Activated CD8-positive, alpha-beta memory T cell treated with anti-CD3 and anti-CD28 coated beads, Interleukin-2, amount 10 ng/mL, durations not matched to agents 7 days and 5 days (primary cell): ENCODE data around the gene SHC2. TPM values are rescaled to one million over a fixed set of nuclear protein-coding genes. Genes with fewer than 3 reads are reported as not detected.
"Not testable (repeated sequence)": the region's sequence is repeated elsewhere in the genome, so short reads cannot be mapped to it uniquely, and the experiment has no call there.

Source experiments
- ATAC-seq: fragments of 150-1000 bp; cut with Tn5 transposase; one replicate; pipeline ENCODE4 v1.10.0; 2021; ENCODE audit warnings: moderate library complexity
- CTCF ChIA-PET: fragments of 350-600 bp; sonication (Branson Sonifier 250); formaldehyde crosslinking; loops from one replicate; lab custom pipeline; 2021; ENCODE audit warnings: antibody characterized with exemption; lab: Charles Lee
- DNase-seq: peaks from one replicate; pipeline ENCODE4 v3.0.0-alpha.2; 2020
- H3K27ac Mint-ChIP-seq: one replicate; pipeline ENCODE4 v1.8.0; 2021; ENCODE audit warnings: mild to moderate bottlenecking, mixed read lengths
- H3K27me3 Mint-ChIP-seq: one replicate; pipeline ENCODE4 v1.8.0; 2021; ENCODE audit warnings: mixed read lengths
- H3K36me3 Mint-ChIP-seq: one replicate; pipeline ENCODE4 v1.8.0; 2021; ENCODE audit warnings: mild to moderate bottlenecking, mixed read lengths
- H3K4me1 Mint-ChIP-seq: one replicate; pipeline ENCODE4 v1.8.0; 2021; ENCODE audit warnings: mixed read lengths
- H3K4me3 Mint-ChIP-seq: one replicate; pipeline ENCODE4 v1.8.0; 2021; ENCODE audit warnings: mild to moderate bottlenecking, moderate library complexity, mixed read lengths
- H3K9me3 Mint-ChIP-seq: one replicate; pipeline ENCODE4 v1.8.0; 2022; ENCODE audit warnings: low read depth, mixed read lengths
- total RNA-seq, 2 experiments: library from RNA; stranded (reverse); gene quantifications; one replicate each; pipeline ENCODE4 v1.2.3, GENCODE V29; 2021

The SHC2 gene
- total RNA-seq, 2 experiments from 2014 or later: not detected

DNA sequence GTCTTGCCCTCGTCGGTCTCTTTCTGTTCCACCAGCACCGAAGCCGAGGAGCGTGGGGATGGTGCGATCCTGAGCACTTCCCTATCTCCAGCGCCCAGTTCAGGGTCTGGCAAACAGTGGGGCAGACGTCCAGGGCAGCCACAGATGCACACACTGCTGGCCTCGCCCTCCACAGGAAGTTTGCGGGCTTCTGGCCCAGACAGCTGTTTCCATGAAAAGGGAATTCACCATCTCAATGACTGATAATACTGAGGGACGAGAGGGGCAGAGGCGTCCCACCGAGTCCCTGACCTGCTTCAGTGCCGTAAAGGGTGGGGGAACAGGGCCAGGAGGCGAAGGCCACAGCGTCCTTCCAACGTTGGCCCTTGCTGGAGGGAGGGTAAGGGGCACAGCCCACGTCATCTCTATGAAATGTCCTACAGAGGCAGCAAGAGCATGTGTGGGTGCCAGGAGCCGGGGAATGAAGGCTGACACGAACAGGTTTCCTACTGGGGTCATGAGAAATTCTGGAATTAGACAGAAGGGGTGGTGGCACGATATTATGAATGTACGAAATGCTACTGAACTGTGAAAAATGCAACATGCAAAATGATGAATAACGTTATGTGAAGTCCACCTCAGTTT is 19.5 kb downstream of the SHC2 start:
- ATAC-seq (no peak), DNase-seq (no peak)
- Mint-ChIP-seq H3K9me3 (no peaks in the 10 kb centered on the region), H3K36me3 (no peaks in the 10 kb centered on the region), H3K4me3 (no peak overlapping the region), H3K4me1 (no peaks in the 10 kb centered on the region), H3K27ac (no peak overlapping the region), H3K27me3 (no peaks in the 10 kb centered on the region)
- CTCF ChIA-PET: no interaction called here

DNA sequence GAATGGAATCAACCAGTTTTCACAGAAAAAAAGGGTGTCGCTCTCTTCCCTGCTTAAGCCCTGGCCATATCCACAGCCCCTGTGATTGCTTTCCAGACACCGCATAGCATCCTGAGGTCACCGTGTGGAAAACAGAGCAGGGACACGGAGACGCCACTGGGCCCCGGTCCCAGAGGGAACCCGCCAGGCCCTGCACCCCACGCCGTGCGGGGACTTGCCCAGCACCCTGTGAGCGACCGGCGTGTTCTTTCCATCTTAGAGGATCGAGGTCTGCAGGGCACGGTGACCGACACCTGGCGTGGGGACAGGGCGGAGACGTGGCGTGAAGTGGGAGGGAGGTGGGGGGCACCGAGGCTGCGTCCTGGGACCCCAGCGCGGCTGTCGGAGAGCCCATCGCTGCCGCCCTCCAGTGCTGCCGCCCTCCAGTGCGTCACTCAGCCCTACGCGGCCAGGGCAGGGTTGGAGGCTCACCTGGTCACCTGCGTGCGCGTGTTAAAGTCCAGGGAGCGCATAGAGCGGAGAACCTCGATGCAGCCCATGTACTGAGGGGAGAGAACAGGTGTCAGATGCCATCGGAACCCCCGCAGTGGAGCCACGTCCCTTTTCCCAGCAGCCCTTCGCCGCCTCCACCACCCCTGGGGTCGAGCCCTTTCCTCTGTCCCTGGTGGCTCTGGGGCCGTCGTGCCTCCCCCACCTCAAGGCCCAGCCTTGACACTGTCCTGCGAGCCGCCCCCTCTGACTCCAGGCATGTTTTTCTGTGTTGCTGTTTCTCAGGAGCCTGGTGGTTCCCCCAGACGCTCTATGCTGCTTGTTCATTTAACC is 20.2 kb downstream of the SHC2 start:
- Mint-ChIP-seq H3K27me3 (no peaks in the 10 kb centered on the region), H3K9me3 (no peaks in the 10 kb centered on the region), H3K36me3 (no peaks in the 10 kb centered on the region), H3K4me1 (no peaks in the 10 kb centered on the region), H3K27ac (no peak overlapping the region), H3K4me3 (no peak overlapping the region)
- CTCF ChIA-PET: no interaction called here
- ATAC-seq (no peak), DNase-seq (no peak)

DNA sequence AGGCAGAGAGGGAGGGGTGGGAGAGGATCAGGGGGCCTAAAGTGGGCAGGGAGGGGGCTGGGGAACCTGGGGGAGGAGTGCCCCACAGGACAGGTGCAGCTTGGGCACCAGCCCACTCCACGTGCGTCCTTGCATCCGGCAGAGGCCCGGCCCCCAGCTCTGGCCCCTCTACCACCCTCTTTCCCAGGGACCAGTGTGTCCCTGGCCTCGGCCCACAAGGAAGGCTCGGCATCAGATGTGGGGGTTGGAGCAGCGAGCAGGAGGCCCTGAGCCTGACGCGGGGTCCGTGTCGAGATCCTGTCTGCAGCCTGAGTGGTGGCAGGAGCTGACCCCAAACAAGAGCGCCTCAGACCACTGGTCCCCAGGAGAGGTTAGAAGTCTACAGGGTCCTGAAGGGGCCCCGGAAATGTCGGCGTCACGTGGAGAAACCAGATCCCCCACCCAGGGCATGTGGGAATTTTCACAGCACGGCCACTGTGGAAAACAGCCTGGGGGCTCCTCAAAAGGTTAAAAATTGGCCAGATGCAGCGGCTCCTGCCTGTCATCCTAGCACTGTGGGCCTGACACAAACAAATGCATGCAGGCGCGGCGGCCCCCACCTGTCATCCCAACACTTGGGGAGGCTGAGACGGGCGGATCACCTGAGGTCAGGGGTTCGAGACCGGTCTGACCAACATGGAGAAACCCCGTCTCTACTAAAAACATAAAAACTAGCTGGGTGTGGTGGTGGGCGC is 21.5 kb downstream of the SHC2 start:
- no peaks in the 10 kb centered on the region for H3K9me3 Mint-ChIP-seq
- no peaks in the 10 kb centered on the region for H3K27me3 Mint-ChIP-seq
- H3K4me3 Mint-ChIP-seq: no peak overlapping the region
- ATAC-seq (no peak), DNase-seq (no peak)
- CTCF ChIA-PET: no interaction called here
- no peak overlapping the region for H3K27ac Mint-ChIP-seq
- H3K36me3 Mint-ChIP-seq: no peaks in the 10 kb centered on the region
- H3K4me1 Mint-ChIP-seq: no peaks in the 10 kb centered on the region

DNA sequence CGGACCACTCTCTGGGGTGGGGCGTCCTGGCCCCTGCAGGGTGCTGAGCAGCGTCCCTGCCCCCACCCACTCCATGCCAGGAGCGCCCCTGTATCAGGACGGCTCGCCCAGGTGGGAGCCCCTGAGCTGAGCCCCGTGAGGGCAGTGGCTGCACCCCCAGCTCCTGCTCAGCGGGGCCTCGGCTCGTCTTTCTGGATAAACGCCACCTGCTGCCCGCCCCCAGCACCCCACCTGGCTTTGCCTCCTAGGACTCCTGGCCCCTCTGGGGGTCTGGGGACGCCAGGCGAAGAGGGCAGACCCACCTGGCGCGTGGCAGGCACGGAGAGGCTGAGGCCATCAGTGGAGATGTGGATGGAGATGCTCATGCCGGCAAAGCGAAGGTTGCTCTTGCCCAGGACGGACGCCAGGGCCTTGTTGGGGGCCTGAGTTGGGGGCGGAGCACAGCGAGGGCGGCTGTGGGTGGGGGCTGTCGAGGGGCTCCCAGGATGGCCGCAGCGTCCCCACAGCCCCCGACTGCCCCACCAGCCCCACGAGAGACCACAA is 22.3 kb downstream of the SHC2 start:
- ATAC-seq: no peak
- Mint-ChIP-seq H3K27me3 (no peaks in the 10 kb centered on the region), H3K4me3 (no peak overlapping the region), H3K4me1 (no peaks in the 10 kb centered on the region), H3K36me3 (no peaks in the 10 kb centered on the region), H3K9me3 (no peaks in the 10 kb centered on the region), H3K27ac (no peak overlapping the region)
- no peak for DNase-seq
- CTCF ChIA-PET: no interaction called here

DNA sequence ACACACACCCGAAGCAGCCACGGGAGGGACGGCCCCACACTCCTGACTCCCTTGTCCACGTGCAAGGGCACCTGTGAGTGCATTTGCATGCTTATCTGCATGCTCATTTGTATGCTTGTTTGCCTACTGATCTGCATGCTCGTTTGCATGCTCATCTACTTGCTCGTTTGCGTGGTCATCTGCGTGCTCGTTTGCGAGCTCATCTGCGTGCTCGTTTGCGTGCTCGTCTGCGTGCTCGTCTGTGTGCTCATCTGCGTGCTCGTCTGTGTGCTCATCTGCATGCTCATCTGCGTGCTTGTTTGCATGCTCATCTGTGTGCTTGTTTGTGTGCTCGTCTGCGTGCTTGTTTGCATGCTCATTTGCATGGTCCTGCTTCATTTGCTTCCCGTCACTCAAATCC is 23.8 kb downstream of the SHC2 start:
- no peak for ATAC-seq
- DNase-seq: no peak
- Mint-ChIP-seq H3K4me3 (no peak overlapping the region), H3K27ac (no peak overlapping the region), H3K4me1 (no peaks in the 10 kb centered on the region), H3K9me3 (no peaks in the 10 kb centered on the region), H3K36me3 (no peaks in the 10 kb centered on the region), H3K27me3 (no peaks in the 10 kb centered on the region)
- CTCF ChIA-PET: no interaction called here

DNA sequence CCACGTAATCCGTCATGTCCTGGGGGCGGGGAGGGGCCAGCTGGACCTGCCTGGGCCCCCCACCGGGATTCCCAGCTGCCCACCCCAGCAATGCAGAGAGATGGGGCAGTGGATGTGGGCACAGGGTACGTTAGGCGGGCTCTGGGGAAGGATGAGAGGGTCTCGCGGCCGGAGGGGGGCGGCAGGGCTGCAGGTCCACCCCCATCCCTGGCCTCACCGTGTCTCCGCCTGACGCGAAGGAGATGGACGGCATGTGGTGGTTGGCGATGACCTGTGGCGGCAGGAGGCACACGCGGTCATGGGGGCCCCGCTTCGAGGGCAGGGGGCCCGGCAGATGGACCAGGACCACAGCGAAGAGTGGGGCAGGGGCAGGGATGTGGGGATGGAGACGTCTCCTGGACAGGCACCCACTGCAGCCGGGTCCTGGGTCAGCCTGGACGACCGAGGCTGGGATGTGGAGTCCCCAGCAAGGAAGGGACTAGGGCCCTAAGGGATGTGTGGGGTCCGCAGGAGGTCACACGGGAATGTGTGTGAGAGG is 24.4 kb downstream of the SHC2 start:
- H3K36me3 Mint-ChIP-seq: no peaks in the 10 kb centered on the region
- ATAC-seq: no peak
- CTCF ChIA-PET: no interaction called here

DNA sequence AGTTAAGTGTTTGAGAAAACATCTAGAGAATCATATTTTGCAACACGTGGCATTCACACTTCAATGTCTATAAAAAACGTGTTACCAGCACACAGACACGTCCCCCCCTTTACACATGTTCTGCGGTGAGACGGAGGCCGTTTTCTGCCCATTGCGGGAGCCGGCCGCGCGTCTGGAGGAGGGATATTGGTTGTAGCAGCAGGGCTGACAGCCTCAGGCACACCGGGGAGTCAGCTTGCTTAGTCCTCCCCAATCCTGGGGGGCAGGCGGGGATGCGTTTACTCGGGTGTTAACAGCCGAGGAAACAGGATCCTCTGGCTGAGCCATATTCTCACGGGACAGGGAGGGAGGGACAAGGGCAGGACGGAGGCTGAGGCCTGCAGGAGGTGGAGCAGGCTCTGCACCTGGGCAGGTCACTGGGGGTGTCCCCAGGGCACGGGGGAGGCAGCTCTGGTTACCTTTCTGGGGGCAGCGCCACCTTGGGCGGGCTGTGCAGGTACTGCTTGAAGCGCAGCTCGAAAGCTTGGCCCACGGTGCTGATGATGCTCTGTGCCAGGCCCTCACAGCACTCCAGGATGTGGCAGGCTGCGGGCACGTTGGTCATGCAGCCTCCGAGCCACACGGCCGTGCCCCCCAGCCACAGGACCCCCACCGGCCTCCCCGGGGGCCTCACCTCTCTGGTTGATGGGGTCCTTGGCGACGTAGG is 25.0 kb downstream of the SHC2 start:
- CTCF ChIA-PET: no interaction called here
- Mint-ChIP-seq H3K27ac (no peak overlapping the region), H3K4me1 (no peaks in the 10 kb centered on the region), H3K4me3 (no peak overlapping the region), H3K36me3 (no peaks in the 10 kb centered on the region), H3K27me3 (no peaks in the 10 kb centered on the region), H3K9me3 (peaks cover 3% of the 10 kb centered on the region)
- DNase-seq (no peak), ATAC-seq (no peak)

More for the DNA sequence above, 24.4 kb downstream of the SHC2 start:
- Mint-ChIP-seq H3K4me1 (no peaks in the 10 kb centered on the region), H3K9me3 (no peaks in the 10 kb centered on the region), H3K27me3 (no peaks in the 10 kb centered on the region), H3K4me3 (no peak overlapping the region), H3K27ac (no peak overlapping the region)
- DNase-seq: no peak

DNA sequence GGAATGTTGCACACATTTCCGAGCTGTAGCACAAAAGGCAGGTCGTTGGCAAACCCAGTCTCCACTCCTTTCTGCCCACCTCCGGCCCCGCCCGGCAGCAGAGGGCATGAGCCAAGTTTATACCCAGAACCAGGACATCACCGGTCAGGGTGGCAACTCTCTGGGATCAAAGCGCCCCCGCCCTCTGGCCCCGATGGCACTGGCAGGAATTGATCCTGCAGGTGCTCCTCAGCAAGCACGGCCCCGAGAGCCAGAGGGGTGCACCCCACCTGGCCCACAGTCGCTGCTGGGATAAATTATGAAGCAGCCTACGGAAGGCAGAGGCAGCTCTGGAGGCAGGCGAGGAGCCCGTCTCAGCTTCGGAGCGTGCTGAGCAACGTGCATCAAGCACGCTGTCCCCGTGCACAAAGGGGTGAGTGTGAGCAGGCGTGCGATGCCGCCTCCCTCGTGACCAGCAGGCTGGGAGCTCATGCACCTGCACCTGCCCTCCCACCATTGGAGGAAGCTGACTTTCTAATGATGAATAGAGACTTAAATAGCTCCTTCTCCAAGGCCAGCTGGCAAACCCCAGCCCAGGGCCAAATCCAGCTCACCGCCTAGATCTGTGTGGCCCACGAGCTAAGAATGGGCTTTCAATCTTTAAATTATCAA is 25.7 kb downstream of the SHC2 start:
- no peak for ATAC-seq
- CTCF ChIA-PET: no interaction called here
- no peaks in the 10 kb centered on the region for H3K36me3 Mint-ChIP-seq

DNA sequence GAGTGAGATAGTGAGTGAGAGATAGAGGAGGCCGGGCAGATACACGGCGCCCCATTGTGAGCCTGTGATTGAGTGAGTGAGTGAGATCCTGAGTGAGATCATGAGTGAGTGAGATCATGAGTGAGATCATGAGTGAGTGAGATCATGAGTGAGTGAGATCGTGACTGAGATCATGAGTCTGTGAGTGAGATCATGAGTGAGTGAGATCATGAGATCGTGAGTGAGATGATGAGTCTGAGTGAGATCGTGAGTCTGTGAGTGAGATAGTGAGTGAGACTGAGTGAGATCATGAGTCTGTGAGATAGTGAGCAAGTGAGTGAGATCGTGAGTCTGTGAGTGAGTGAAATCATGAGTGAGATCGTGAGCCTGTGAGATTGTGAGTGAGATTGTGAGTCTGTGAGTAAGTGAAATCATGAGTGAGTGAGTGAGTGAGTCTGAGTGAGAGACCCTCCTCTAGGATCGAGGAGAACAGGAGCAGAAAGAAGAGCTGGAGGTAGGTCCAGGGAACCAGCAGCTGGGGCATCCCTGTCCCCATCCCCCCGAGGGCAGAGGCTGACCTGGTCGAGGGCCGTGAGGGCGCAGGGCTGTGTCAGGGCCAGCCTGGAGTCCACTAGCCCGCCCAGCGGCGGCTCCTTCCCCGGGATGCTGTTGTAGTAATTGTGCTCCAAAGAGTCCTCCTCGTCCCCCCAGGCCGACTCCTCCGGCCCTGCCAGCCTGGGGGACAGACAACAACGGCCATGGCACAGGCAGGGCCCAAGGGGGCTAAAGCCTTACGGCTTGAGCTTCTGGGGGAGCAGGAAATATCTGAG is 26.5 kb downstream of the SHC2 start:
- H3K27ac Mint-ChIP-seq: no peak overlapping the region
- no peak overlapping the region for H3K4me3 Mint-ChIP-seq
- no peaks in the 10 kb centered on the region for H3K4me1 Mint-ChIP-seq
- no peaks in the 10 kb centered on the region for H3K36me3 Mint-ChIP-seq
- peaks cover 8% of the 10 kb centered on the region for H3K9me3 Mint-ChIP-seq
- ATAC-seq: no peak
- H3K27me3 Mint-ChIP-seq: no peaks in the 10 kb centered on the region
- DNase-seq: no peak
- CTCF ChIA-PET: no interaction called here

More for the DNA sequence above, 25.7 kb downstream of the SHC2 start:
- Mint-ChIP-seq H3K9me3 (peaks cover 5% of the 10 kb centered on the region), H3K4me3 (no peak overlapping the region), H3K4me1 (no peaks in the 10 kb centered on the region), H3K27me3 (no peaks in the 10 kb centered on the region), H3K27ac (no peak overlapping the region)
- DNase-seq: no peak

DNA sequence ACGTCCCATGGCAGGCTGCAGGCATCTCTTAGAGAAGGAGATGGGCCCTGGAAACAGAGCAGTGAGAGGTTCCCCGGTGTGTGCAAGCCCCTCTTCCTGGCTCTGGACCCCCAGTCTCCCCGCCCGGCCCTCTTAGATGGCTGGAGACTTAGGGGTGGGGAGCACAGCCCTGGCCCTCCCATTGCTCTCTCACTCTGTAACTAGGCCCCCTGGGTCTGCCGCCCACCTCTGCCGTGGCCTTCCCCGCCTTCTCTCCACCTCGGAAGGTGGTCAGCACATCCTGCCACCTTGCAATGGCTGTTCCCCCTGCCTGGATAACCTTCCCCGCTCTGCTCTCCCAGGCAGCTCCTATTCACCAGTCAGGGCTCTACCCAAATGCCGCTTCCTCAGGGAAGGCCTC is 30.1 kb downstream of the SHC2 start:
- H3K9me3 Mint-ChIP-seq: peaks cover 8% of the 10 kb centered on the region

DNA sequence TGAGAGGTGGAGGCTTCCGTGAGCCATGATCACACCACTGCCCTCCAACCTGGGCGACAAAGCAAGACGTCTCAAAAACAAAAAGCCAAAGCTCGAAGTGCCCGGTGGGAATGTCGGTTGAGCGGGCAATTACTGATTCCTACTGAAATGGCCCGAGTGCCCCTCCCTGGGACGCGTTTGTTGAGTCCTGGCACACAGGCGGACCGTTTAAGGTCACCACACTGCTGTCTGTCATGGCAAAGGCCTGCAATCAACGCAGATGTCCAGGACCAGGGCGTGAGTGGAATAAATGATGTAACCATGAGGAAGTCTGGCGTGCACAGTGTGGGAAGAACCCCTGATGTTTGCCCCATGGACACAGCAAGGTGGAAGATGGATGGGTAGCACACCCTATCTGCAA is 32.7 kb downstream of the SHC2 start:
- Mint-ChIP-seq H3K36me3 (no peaks in the 10 kb centered on the region), H3K4me1 (no peaks in the 10 kb centered on the region), H3K27me3 (no peaks in the 10 kb centered on the region), H3K4me3 (no peak overlapping the region), H3K9me3 (peaks cover 8% of the 10 kb centered on the region), H3K27ac (no peak overlapping the region)
- no peak for DNase-seq
- CTCF ChIA-PET: interaction anchor here (0.6 kb wide), 1 partner anchor 40 kb away, joined by 4 read pairs; no protein-coding TSS in a partner anchor
- no peak for ATAC-seq

More for the DNA sequence above, 30.1 kb downstream of the SHC2 start:
- Mint-ChIP-seq H3K27me3 (no peaks in the 10 kb centered on the region), H3K4me3 (no peak overlapping the region), H3K4me1 (no peaks in the 10 kb centered on the region), H3K36me3 (no peaks in the 10 kb centered on the region), H3K27ac (no peak overlapping the region)
- ATAC-seq (no peak), DNase-seq (no peak)
- CTCF ChIA-PET: no interaction called here

DNA sequence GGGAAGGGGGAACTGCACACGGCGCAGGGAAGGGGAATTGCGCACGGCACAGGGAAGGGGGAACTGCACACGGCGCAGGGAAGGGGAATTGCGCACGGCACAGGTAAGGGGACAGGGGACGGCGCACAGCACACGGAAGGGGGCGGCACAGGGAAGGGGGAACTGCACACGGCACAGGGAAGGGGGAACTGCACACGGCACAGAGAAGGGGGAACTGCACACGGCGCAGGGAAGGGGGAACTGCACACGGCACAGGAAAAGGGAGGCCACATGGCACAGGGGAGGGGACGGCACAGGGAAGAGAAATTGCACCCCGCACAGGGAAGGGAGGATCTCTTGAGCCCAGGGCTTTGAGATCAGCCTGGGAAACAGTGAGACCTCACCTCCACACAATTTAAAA is 33.2 kb downstream of the SHC2 start:
- H3K36me3 Mint-ChIP-seq, ATAC-seq, H3K27ac Mint-ChIP-seq, DNase-seq, H3K9me3 Mint-ChIP-seq, H3K27me3 Mint-ChIP-seq, H3K4me1 Mint-ChIP-seq, CTCF ChIA-PET, H3K4me3 Mint-ChIP-seq: not testable (repeated sequence)
